ENCODE measurements around the gene SH3TC1. TPM values are rescaled to one million over a fixed set of nuclear protein-coding genes. Genes with fewer than 3 reads are reported as not detected.
A peak's percentile ranks its signal among the peaks of the same experiment; 100 is the strongest.

SH3TC1 gene
- polyA plus RNA-seq, 3 donors = 36.9 to 85.7 (median 41.9) TPM

DNA sequence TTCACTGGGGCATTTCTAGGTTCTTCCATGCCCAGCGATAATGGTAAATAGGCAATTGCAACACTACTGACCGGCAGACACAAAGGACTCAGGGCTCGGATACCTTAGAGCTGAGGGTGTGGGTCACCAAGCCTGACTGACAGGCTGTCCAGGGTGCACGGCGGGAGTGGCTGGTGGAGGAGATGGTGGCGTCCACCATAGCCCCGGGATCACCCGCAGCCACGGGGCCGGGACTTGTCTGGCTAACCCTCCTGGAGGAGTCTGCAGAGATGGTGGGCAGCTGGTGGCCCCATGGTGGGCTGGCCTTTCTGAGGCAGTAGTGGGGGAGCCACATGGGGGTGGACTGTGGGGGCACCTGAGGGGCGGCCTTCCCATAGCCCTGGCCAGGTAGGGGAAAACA, 28.7 kb upstream of the SH3TC1 start:
- no peaks in the 10 kb centered on the region for H3K36me3 ChIP-seq (replicated peaks in 1 of 2; ENCODE audit: control insufficient read depth in 1 of 2, insufficient read depth in 2 of 2, low read length in 2 of 2)
- intact Hi-C loops (cut with micrococcal nuclease) = loop anchor here in 1 of 2 donors (5.0 kb wide), 1 partner anchor 52 kb away; no protein-coding TSS in a partner anchor
- H3K4me3 Mint-ChIP-seq = no peak overlapping the region
- H3K79me2 ChIP-seq (ENCODE audit: insufficient read depth, low read length) = no peaks in the 10 kb centered on the region
- H2AFZ ChIP-seq (ENCODE audit: insufficient read depth, low read depth, low read length, poor library complexity, severe bottlenecking) = no peak overlapping the region
- H3K4me1 Mint-ChIP-seq = peaks cover 33% of the 10 kb centered on the region
- H3K27ac ChIP-seq (ENCODE audit: low read depth in 1 of 2, low read length in 2 of 2) = no peak overlapping the region
- no peak for DNase-seq
- no peak overlapping the region for H3K9ac ChIP-seq (ENCODE audit: insufficient read depth, low read length, poor library complexity, severe bottlenecking)
- peaks cover 31 to 40% of the 10 kb centered on the region in 2 donors for H3K4me1 ChIP-seq (ENCODE audit: control insufficient read depth in 1 of 2, insufficient read depth in 2 of 2, low read length in 2 of 2)
- no peaks in the 10 kb centered on the region for H4K20me1 ChIP-seq (ENCODE audit: insufficient read depth, low read length)
- TF ChIP-seq, protein P1, sequence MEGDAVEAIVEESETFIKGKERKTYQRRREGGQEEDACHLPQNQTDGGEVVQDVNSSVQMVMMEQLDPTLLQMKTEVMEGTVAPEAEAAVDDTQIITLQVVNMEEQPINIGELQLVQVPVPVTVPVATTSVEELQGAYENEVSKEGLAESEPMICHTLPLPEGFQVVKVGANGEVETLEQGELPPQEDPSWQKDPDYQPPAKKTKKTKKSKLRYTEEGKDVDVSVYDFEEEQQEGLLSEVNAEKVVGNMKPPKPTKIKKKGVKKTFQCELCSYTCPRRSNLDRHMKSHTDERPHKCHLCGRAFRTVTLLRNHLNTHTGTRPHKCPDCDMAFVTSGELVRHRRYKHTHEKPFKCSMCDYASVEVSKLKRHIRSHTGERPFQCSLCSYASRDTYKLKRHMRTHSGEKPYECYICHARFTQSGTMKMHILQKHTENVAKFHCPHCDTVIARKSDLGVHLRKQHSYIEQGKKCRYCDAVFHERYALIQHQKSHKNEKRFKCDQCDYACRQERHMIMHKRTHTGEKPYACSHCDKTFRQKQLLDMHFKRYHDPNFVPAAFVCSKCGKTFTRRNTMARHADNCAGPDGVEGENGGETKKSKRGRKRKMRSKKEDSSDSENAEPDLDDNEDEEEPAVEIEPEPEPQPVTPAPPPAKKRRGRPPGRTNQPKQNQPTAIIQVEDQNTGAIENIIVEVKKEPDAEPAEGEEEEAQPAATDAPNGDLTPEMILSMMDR (IDR thresholded peaks at IDR 0.05) = no peak
- H3K27me3 ChIP-seq (ENCODE audit: control insufficient read depth in 2 of 2, insufficient read depth in 2 of 2, low read length in 2 of 2) = no peaks in the 10 kb centered on the region
- no peak overlapping the region for H3K4me2 ChIP-seq (replicated peaks; ENCODE audit: extremely low read depth, low read length, poor library complexity, severe bottlenecking)
- peaks cover 10 to 12% (median 12%) of the 10 kb centered on the region in 3 donors for H3K27me3 Mint-ChIP-seq (ENCODE audit: low read depth in 3 of 3)
- no peak overlapping the region for H3K4me3 ChIP-seq (replicated peaks in 1 of 3; ENCODE audit: low read depth in 2 of 3, low read length in 3 of 3)
- H3K9me3 ChIP-seq (replicated peaks in 1 of 2; ENCODE audit: control insufficient read depth in 1 of 2, insufficient read depth in 1 of 2, low read length in 2 of 2) = peaks cover 6 to 9% of the 10 kb centered on the region in 2 donors
- over 99% methylated on average over 11 of the region's 11 CpGs for WGBS (ENCODE audit: insufficient coverage)
- no peaks in the 10 kb centered on the region for H3K36me3 Mint-ChIP-seq
- H3K27ac Mint-ChIP-seq = no peak overlapping the region
- peaks cover 8 to 20% (median 12%) of the 10 kb centered on the region in 7 donors for H3K9me3 Mint-ChIP-seq

DNA sequence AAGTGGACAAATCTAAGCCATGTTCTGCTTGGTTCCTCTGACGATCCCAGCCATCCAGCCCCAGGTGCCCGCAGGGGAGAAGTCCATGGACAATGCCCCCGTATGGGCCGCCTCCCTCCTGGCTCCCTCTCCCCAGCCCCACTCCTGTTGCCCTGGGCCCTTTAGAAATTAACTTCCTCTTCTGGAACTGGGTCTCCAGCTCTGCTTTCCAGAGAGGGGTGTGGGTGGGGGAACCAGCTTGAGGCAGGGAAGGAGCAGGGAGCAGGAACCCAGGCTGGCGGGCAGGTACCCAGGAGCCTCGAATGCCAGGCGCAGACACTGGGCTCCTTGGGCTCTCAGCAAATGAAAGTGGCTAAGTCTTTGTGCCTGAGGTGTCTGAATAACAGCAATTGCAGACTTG, 27.8 kb upstream of the SH3TC1 start:
- Histone ChIP-seq H3K9ac (ENCODE audit: insufficient read depth, low read length, poor library complexity, severe bottlenecking) (no peak overlapping the region), H3K4me1 (ENCODE audit: control insufficient read depth in 1 of 2, insufficient read depth in 2 of 2, low read length in 2 of 2) (peaks cover 31 to 40% of the 10 kb centered on the region in 2 donors), H2AFZ (ENCODE audit: insufficient read depth, low read depth, low read length, poor library complexity, severe bottlenecking) (no peak overlapping the region), H3K36me3 (replicated peaks in 1 of 2; ENCODE audit: control insufficient read depth in 1 of 2, insufficient read depth in 2 of 2, low read length in 2 of 2) (no peaks in the 10 kb centered on the region), H3K4me2 (replicated peaks; ENCODE audit: extremely low read depth, low read length, poor library complexity, severe bottlenecking) (no peak overlapping the region), H4K20me1 (ENCODE audit: insufficient read depth, low read length) (no peaks in the 10 kb centered on the region), H3K79me2 (ENCODE audit: insufficient read depth, low read length) (no peaks in the 10 kb centered on the region), H3K9me3 (replicated peaks in 1 of 2; ENCODE audit: control insufficient read depth in 1 of 2, insufficient read depth in 1 of 2, low read length in 2 of 2) (peaks cover 6 to 9% of the 10 kb centered on the region in 2 donors), H3K4me3 (replicated peaks in 1 of 3; ENCODE audit: low read depth in 2 of 3, low read length in 3 of 3) (no peak overlapping the region), H3K27me3 (ENCODE audit: control insufficient read depth in 2 of 2, insufficient read depth in 2 of 2, low read length in 2 of 2) (no peaks in the 10 kb centered on the region), H3K27ac (ENCODE audit: low read depth in 1 of 2, low read length in 2 of 2) (no peak overlapping the region)
- Mint-ChIP-seq H3K4me1 (peaks cover 33% of the 10 kb centered on the region), H3K27ac (peak overlapping the region in 1 of 7 donors; percentile 6), H3K27me3 (ENCODE audit: low read depth in 3 of 3) (peaks cover 10 to 12% (median 10%) of the 10 kb centered on the region in 3 donors), H3K9me3 (peaks cover 5 to 20% (median 12%) of the 10 kb centered on the region in 7 donors), H3K36me3 (no peaks in the 10 kb centered on the region), H3K4me3 (peak overlapping the region in 1 of 2 donors; percentile 28)
- TF ChIP-seq, protein P1 (IDR thresholded peaks at IDR 0.05) = no peak
- WGBS (ENCODE audit: insufficient coverage) = 82% methylated on average over 2 of the region's 7 CpGs
- intact Hi-C loops (cut with micrococcal nuclease) = loop anchor here in 1 of 2 donors (5.0 kb wide), 1 partner anchor 51 kb away; no protein-coding TSS in a partner anchor
- DNase-seq = no peak

Measured in CD14-positive monocyte (primary cell).